Measurements from ENCODE around the gene BEX1. TPM values are rescaled to one million over a fixed set of nuclear protein-coding genes. Genes with fewer than 3 reads are reported as not detected.
"Not testable (repeated sequence)": the region's sequence is repeated elsewhere in the genome, so short reads cannot be mapped to it uniquely, and the experiment has no call there.

Gene BEX1
- 68.2 TPM for polyA plus RNA-seq (2013, experiment 1 of 2)
- 65.4 TPM for polyA plus RNA-seq (2013, experiment 2 of 2)

- WGBS: 2% methylated on average over 38 of the region's 39 CpGs
- H3K4me3 ChIP-seq (ENCODE audit: low read length): peak within 1 kb of the TSS; percentile 68
- no peaks in the 10 kb centered on the region for H3K4me1 ChIP-seq (ENCODE audit: insufficient read depth, low read length)
- peak within 1 kb of the TSS; percentile 86 for H3K9ac ChIP-seq (ENCODE audit: low read depth, low read length)
- H3K27ac ChIP-seq (ENCODE audit: low read depth, low read length): peak within 1 kb of the TSS; percentile 60
- no peaks in the 10 kb centered on the region for H3K9me3 ChIP-seq (ENCODE audit: insufficient read depth, low read depth, low read length)
- no peaks in the 10 kb centered on the region for H3K27me3 ChIP-seq (ENCODE audit: insufficient read depth, low read length)
- no peaks in the 10 kb centered on the region; the same call in 1 of the 2 replicates for H3K36me3 ChIP-seq (ENCODE audit: insufficient read depth, low read length)
Observed at GRCh38 chrX:103063918-103064434, at the start of gene BEX1. Gene BEX1 (minus strand): TSS chrX:103064171. CDS start chrX:103063274, 897 bp downstream.

DNA sequence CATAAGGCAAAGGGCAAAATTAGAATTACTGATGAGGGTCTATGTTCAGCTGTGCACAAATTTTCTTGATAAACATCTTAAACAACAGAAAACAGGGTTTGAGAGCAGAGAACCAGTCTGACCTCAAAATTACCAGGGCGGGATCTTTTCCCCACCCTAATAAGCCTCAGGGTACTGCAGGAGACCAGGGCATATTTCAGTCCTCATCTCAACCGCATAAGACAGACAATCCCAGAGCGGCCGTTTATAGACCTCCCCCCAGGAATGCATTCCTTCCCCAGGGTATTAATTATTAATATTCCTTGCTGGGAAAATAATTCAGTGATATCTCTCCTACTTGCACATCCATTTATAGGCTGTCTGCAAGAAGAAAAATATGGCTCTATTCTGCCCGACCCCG is 45.5 kb upstream of the BEX1 start:
- H3K27ac ChIP-seq (ENCODE audit: low read depth, low read length); H3K36me3 ChIP-seq (ENCODE audit: insufficient read depth, low read length); H3K4me3 ChIP-seq (ENCODE audit: low read length); H3K9ac ChIP-seq (ENCODE audit: low read depth, low read length); H3K9me3 ChIP-seq (ENCODE audit: insufficient read depth, low read depth, low read length); H3K27me3 ChIP-seq (ENCODE audit: insufficient read depth, low read length); H3K4me1 ChIP-seq (ENCODE audit: insufficient read depth, low read length): not testable (repeated sequence)
- WGBS: 97% methylated on average over 4 of the region's 6 CpGs

- Histone ChIP-seq H3K9me3 (ENCODE audit: insufficient read depth, low read depth, low read length) (no peaks in the 10 kb centered on the region), H3K36me3 (ENCODE audit: insufficient read depth, low read length) (no peaks in the 10 kb centered on the region), H3K4me1 (ENCODE audit: insufficient read depth, low read length) (no peaks in the 10 kb centered on the region), H3K4me3 (ENCODE audit: low read length) (no peak overlapping the region), H3K9ac (ENCODE audit: low read depth, low read length) (no peak overlapping the region), H3K27ac (ENCODE audit: low read depth, low read length) (no peak overlapping the region), H3K27me3 (ENCODE audit: insufficient read depth, low read length) (no peaks in the 10 kb centered on the region)
- WGBS: 98% methylated on average over 4 of the region's 4 CpGs
Observed at GRCh38 chrX:103107836-103108235, 43.9 kb upstream of the BEX1 start.

DNA sequence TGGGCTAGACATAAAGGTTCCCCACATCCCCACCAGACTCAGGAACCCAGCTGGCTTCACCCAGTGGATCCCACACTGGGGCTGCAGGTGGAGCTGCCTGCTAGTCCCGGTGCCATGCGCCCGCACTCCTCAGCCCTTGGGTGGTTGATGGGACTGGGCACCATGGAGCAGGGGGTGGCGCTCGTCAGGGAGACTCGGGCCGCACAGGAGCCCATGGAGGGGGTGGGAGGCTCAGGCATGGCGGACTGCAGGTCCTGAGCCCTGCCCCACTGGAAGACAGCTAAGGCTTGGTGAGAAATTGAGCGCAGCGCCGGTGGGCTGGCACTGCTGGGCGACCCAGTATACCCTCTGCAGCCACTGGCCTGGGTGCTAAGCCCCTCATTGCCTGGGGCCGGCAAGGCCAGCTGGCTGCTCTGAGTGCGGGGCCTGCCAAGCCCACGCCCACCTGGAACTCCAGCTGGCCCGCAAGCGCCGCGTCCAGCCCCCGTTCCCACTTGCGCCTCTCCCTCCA is 43.3 kb upstream of the BEX1 start:
- not testable (repeated sequence) for H3K4me1 ChIP-seq (ENCODE audit: insufficient read depth, low read length); H3K4me3 ChIP-seq (ENCODE audit: low read length); H3K27me3 ChIP-seq (ENCODE audit: insufficient read depth, low read length); H3K36me3 ChIP-seq (ENCODE audit: insufficient read depth, low read length); H3K9ac ChIP-seq (ENCODE audit: low read depth, low read length); H3K27ac ChIP-seq (ENCODE audit: low read depth, low read length); H3K9me3 ChIP-seq (ENCODE audit: insufficient read depth, low read depth, low read length)
- WGBS: 95% methylated on average over 21 of the region's 21 CpGs

DNA sequence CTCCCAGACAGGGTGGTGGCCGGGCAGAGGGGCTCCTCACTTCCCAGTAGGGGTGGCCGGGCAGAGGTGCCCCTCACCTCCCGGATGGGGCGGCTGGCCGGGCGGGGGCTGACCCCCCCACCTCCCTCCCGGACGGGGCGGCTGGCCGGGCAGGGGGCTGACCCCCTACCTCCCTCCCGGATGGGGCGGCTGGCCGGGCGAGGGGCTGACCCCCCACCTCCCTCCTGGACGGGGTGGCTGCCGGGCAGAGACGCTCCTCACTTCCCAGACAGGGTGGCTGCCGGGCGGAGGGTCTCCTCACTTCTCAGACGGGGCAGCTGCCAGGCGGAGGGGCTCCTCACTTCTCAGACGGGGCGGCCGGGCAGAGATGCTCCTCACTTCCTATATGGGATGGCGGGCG is 40.4 kb upstream of the BEX1 start:
- not testable (repeated sequence) for H3K9ac ChIP-seq (ENCODE audit: low read depth, low read length)
- 95% methylated on average over 15 of the region's 26 CpGs for WGBS

GRCh38 chrX:103103866-103104265 is 39.9 kb upstream of the BEX1 start:
- no CpG with 5 or more reads among the region's 2 CpGs for WGBS
- H3K36me3 ChIP-seq (ENCODE audit: insufficient read depth, low read length); H3K9me3 ChIP-seq (ENCODE audit: insufficient read depth, low read depth, low read length); H3K27ac ChIP-seq (ENCODE audit: low read depth, low read length); H3K4me1 ChIP-seq (ENCODE audit: insufficient read depth, low read length); H3K4me3 ChIP-seq (ENCODE audit: low read length); H3K9ac ChIP-seq (ENCODE audit: low read depth, low read length); H3K27me3 ChIP-seq (ENCODE audit: insufficient read depth, low read length): not testable (repeated sequence)

More for the DNA sequence above, 40.4 kb upstream of the BEX1 start:
- not testable (repeated sequence) for H3K9me3 ChIP-seq (ENCODE audit: insufficient read depth, low read depth, low read length); H3K4me1 ChIP-seq (ENCODE audit: insufficient read depth, low read length); H3K4me3 ChIP-seq (ENCODE audit: low read length); H3K36me3 ChIP-seq (ENCODE audit: insufficient read depth, low read length); H3K27ac ChIP-seq (ENCODE audit: low read depth, low read length); H3K27me3 ChIP-seq (ENCODE audit: insufficient read depth, low read length)

- 50% methylated on average over 2 of the region's 3 CpGs for WGBS
- H3K27ac ChIP-seq (ENCODE audit: low read depth, low read length): no peak overlapping the region; the same call in 1 of the 2 replicates
- no peak overlapping the region for H3K9ac ChIP-seq (ENCODE audit: low read depth, low read length)
Observed at GRCh38 chrX:103101299-103102042, 37.5 kb upstream of the BEX1 start.

GRCh38 chrX:103100484-103100883 is 36.5 kb upstream of the BEX1 start:
- H3K4me3 ChIP-seq (ENCODE audit: low read length): no peak overlapping the region
- 100% methylated on average over 2 of the region's 4 CpGs for WGBS
- H3K27ac ChIP-seq (ENCODE audit: low read depth, low read length): no peak overlapping the region
- no peak overlapping the region for H3K9ac ChIP-seq (ENCODE audit: low read depth, low read length)
- H3K36me3 ChIP-seq (ENCODE audit: insufficient read depth, low read length): no peaks in the 10 kb centered on the region
- H3K9me3 ChIP-seq (ENCODE audit: insufficient read depth, low read depth, low read length): no peaks in the 10 kb centered on the region
- no peaks in the 10 kb centered on the region for H3K27me3 ChIP-seq (ENCODE audit: insufficient read depth, low read length)
- H3K4me1 ChIP-seq (ENCODE audit: insufficient read depth, low read length): no peaks in the 10 kb centered on the region

More at GRCh38 chrX:103101299-103102042, 37.5 kb upstream of the BEX1 start:
- H3K27me3 ChIP-seq (ENCODE audit: insufficient read depth, low read length): no peaks in the 10 kb centered on the region
- no peaks in the 10 kb centered on the region for H3K9me3 ChIP-seq (ENCODE audit: insufficient read depth, low read depth, low read length)
- no peaks in the 10 kb centered on the region for H3K4me1 ChIP-seq (ENCODE audit: insufficient read depth, low read length)
- H3K4me3 ChIP-seq (ENCODE audit: low read length): no peak overlapping the region
- no peaks in the 10 kb centered on the region for H3K36me3 ChIP-seq (ENCODE audit: insufficient read depth, low read length)

DNA sequence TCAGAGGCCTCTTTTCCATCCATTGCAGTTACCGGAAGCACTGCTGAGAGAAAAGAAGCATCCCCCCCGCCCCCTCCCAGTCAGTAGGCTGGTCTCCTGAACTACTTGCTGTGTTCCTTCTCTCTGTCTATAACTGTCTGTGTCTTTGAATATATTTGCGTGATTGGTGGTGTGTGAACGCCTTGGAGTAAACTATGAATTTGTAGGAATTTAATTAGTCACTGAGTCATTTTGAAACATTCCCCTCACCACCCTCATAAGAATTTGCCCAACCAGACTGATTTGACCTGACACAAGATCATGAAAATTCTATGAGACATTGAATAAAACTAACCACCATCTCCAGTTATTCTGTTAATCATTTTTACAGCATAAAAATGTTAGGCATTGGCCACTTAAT is 35.7 kb upstream of the BEX1 start:
- H3K9ac ChIP-seq (ENCODE audit: low read depth, low read length): no peak overlapping the region

DNA sequence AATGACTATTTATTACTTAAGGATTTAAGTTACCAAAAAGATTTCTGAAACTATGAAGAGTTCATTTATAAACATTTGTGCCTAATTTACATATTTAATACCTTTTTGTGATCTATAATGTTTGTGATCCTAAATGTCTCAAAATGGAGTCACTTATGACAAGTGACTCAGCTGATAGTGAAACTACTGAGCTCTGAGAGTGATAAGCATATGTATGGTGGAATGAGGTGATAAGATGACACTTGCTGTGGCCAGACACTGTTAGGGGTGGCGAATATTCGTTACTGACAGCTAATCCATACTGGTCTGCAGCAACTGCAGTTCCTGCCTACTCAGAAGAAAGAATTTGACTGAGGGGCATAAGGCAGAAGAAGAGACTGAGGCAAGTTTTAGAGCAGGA is 34.5 kb upstream of the BEX1 start:
- WGBS: 49% methylated on average over 2 of the region's 2 CpGs
- Histone ChIP-seq H3K9me3 (ENCODE audit: insufficient read depth, low read depth, low read length) (no peaks in the 10 kb centered on the region), H3K4me1 (ENCODE audit: insufficient read depth, low read length) (no peaks in the 10 kb centered on the region), H3K4me3 (ENCODE audit: low read length) (no peak overlapping the region), H3K9ac (ENCODE audit: low read depth, low read length) (no peak overlapping the region), H3K27me3 (ENCODE audit: insufficient read depth, low read length) (no peaks in the 10 kb centered on the region), H3K36me3 (ENCODE audit: insufficient read depth, low read length) (no peaks in the 10 kb centered on the region), H3K27ac (ENCODE audit: low read depth, low read length) (no peak overlapping the region)

More for the DNA sequence above, 35.7 kb upstream of the BEX1 start:
- Histone ChIP-seq H3K4me1 (ENCODE audit: insufficient read depth, low read length) (no peaks in the 10 kb centered on the region), H3K36me3 (ENCODE audit: insufficient read depth, low read length) (no peaks in the 10 kb centered on the region), H3K4me3 (ENCODE audit: low read length) (no peak overlapping the region), H3K27me3 (ENCODE audit: insufficient read depth, low read length) (no peaks in the 10 kb centered on the region), H3K27ac (ENCODE audit: low read depth, low read length) (no peak overlapping the region), H3K9me3 (ENCODE audit: insufficient read depth, low read depth, low read length) (no peaks in the 10 kb centered on the region)
- WGBS: 92% methylated on average over 1 of the region's 4 CpGs

DNA sequence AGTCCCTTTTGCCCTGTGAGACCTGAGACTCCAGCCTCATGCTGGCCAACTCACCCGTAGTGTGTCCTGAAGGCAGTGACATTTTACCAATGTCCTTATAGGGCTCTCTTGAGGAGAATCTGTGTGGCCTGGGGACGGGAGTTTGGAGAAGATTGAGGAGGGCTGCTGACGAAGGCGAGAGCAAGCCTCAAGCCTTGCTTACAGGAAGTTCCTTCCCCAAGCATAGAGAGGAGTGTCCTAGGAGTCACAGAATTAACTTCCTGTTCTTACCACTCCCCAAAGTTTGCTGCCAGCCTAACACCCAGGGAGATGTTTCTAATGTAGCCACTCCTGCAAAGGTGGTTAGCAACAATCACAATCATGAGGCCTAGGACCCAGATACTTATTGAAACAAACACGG is 29.0 kb upstream of the BEX1 start, which contains the start of gene NXF3:
Gene NXF3, minus strand, starts transcription at position 202 of the 400 bp plus-strand sequence. Its CDS starts 120 bp downstream, at position 82.
- Histone ChIP-seq H3K4me1 (ENCODE audit: insufficient read depth, low read length) (no peaks in the 10 kb centered on the region), H3K36me3 (ENCODE audit: insufficient read depth, low read length) (no peaks in the 10 kb centered on the region), H3K9ac (ENCODE audit: low read depth, low read length) (no peak within 1 kb of the TSS), H3K27ac (ENCODE audit: low read depth, low read length) (no peak within 1 kb of the TSS), H3K9me3 (ENCODE audit: insufficient read depth, low read depth, low read length) (no peaks in the 10 kb centered on the region), H3K4me3 (ENCODE audit: low read length) (no peak within 1 kb of the TSS), H3K27me3 (ENCODE audit: insufficient read depth, low read length) (no peaks in the 10 kb centered on the region)
- WGBS: 93% methylated on average over 3 of the region's 5 CpGs

Measured in HUES64 (cell line).